HG02759 (cell line): ENCODE data around the gene MYH7.
"Not testable (repeated sequence)": the region's sequence is repeated elsewhere in the genome, so short reads cannot be mapped to it uniquely, and the experiment has no call there.

ENCODE experiments used
- ATAC-seq: cut with Tn5 transposase; IDR thresholded peaks from one replicate; pipeline ENCODE4 v1.9.1; 2021; ENCODE audit warnings: mild to moderate bottlenecking, moderate library complexity; ENCODE audit not compliant: unreplicated experiment

The MYH7 gene

DNA sequence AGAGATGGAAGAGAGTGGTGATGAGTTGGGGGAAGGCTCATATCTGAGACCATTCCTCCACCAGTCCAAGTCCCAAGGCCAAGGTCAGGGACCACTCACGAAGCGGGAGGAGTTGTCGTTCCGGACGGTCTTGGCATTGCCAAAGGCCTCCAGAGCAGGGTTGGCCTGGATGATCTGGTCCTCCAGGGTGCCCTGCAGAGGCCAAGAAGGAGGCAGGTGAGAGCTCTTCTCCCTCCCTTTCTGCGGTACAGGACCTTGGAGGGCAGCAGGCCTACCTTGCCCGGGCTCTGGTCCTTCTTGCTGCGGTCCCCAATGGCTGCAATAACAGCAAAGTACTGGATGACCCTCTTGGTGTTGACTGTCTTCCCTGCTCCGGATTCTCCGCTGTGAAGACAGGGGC lies 4.0 kb downstream of the MYH7 start:
- no peak for ATAC-seq

DNA sequence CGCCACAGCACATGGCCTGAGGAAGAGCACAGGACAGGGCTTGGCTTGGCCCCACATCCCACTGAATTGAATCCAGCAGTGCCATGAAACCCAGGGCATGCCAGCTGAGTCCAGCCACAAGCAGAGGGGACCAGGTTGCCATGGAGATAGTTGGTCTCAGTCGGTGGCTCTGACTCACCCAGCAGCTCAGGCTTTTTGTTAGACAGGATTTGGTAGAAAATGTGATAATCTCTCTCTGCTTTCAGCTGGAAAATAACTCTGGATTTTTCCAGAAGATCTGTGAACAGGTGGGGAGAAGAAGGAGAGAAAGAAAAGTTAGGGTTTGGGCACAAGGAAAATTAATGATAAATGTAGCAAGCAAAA lies 4.8 kb downstream of the MYH7 start:
- no peak for ATAC-seq

DNA sequence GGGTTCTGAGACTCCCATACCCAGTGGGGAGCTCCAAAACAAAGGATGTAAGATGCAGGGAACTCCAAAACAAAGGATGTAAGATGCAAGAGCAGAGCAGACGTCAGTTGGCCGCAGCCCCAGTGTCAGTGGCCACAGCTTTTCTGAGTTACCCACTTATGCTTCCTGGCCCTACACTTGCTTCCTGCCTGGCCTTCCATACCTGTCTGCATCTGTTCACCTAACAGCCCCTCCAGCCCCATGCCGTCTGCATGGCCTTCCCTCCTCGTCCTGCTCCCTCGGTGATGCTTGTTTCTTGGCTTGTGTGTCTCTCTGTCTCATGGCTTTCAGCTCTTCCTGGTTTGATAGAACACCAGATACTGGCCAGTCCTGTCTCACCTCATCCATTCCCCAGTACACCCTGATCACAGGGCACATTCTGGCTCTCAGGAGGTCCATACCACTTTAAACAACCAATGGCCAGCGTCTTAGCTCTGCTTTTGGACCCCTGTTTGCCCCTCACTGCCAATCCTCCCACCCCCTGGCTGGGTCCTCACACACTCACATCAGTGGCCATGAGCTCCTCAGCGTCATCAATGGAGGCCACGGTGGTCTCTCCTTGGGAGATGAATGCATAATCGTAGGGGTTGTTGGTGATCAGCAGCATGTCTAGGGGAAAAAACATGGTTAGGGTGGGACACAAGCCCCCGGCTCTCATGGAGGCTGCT lies 5.3 kb downstream of the MYH7 start:
- ATAC-seq, result no peak

DNA sequence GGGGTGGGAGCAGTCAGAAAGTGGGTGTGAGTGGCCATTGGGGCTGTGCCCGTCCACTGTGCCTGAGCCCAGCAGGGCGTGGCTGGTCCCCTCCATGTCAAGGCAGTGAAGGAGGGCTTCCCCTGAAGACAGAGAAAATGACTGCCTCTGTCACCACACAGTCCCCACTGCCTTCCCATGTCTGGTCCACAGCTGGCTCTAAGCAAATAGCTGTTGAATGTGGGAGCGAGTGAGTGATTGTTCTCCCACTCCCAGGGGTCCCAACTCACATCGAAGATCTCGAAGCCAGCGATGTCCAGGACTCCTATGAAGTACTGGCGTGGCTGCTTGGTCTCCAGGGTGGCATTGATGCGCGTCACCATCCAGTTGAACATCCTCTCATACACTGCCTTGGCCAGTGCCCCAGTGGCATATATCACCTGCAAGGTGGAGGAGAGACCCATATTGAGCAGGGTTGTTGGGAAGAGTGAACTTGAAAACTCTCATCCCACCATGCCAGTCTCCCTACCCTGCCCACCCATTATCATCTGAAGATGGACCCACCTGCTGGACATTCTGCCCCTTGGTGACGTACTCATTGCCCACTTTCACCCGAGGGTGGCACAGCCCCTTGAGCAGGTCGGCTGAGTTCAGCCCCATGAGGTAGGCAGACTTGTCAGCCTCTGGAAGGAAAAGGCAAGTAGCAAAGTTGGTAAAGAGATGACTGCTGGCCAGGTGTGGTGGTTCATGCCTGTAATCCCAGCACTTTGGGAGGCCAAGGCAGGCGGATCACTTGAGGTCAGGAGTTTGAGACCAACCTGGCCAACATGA lies 6.6 kb downstream of the MYH7 start:
- ATAC-seq, result no peak

DNA sequence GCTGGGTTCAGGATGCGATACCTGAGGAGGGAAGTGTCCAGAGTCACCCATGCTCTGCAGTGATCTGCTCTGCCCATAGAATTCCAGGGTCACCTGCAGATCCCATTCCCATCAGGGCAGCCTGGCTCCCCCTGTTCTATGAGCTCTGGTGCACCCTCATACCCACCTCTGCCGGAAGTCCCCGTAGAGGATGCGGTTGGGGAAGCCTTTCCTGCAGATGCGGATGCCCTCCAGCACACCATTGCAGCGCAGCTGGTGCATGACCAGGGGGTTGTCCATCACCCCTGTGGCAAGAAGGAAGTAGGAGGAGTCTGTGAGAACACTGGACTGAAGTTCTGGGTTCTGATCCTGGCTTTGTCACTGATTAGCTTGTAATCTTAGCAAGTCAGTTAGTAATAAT lies 9.7 kb downstream of the MYH7 start:
- ATAC-seq, result not testable (repeated sequence)

DNA sequence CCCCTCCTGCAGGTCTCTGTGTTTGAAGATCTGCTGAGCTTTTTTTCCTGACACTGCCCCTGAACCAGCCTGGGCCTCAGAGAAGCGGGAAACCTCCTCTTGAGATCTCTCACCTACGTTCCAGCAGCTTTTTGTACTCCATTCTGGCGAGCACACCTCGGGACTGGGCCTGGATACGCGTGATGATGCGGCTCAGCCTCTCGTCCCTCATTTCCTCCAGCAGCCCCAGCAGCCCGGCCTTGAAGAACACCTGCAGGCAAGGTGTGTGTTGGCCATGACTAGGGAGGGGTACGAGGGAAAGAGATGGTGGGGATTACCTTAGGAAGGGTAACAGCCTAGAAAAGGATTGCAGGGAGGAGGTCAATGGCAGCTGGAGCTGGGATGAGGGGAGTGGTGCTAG lies 10.3 kb downstream of the MYH7 start:
- ATAC-seq, result no peak

DNA sequence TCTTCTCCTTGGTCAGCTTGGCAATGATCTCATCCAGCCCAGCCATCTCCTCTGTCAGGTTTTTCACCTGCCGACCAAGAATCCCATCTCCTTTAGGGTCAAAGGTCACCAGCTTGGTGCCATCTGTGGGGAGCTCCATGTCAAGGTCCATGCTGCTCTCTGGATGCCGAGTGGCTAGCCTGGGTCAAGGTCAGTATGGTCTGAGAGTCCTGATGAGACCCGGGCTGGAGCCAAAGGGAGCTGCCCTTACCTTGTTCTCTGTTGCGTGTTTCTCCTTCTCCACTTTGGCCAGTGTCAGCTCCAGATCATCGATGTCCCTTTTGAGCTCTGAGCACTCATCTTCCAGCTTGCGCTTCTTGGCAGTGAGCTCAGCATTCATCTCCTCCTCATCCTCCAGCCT lies 11.8 kb downstream of the MYH7 start:
- no peak for ATAC-seq

DNA sequence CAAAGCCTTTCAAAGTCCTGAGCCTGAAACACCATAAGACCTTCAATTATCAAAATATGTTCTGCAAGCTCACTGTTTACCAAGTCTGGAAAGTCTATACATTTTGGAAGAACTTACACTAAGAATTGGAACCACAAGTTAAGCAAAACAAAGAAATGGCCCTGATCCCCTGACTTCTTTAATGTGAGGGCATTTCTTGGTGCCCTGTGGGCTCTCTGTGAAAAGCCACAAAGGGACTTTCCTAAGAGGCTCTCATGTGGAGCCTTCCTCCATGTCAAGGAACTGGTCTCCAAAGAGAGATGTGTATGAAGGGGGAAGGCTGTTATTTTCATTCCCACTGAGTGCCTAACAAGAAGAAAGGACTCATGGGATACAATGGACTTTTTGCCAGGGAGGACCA lies 13.9 kb downstream of the MYH7 start:
- ATAC-seq, result no peak

DNA sequence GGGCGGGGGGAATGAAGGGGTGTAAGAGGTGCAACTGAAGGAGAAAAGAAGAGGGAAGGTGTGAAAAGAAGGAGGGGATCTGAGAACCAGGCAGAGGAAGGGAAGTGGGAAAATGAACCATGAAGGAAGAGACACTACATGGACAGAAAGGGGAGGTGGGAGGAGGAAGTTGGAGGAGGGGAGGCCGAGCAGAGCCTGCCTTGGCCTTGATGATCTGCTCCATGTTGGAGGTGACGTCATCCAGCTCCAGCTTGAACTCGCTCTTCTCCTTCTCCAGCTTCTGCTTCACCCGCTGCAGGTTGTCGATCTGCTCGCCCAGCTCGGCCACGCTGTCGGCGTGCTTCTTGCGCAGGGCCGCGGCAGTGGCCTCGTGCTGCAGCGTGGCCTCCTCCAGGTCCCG lies 15.8 kb downstream of the MYH7 start:
- not testable (repeated sequence) for ATAC-seq

DNA sequence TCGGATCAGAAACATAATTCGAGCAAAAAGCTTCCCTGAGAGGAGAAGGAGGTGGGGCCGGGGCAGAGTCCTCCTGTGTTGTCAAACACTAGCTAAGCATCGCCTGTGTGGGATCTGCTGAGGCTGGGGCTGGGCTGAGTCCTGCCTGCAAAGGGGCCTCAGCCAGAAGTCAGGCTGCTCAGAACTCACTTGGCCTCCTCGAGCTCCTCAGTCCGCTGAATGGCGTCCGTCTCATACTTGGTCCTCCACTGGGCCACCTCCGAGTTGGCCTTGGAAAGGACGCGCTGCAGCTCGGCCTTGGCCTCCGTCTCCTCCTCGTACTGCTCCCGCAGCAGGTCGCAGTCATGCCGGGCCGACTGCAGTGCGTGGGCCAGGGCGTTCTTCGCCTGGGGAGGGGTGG lies 17.4 kb downstream of the MYH7 start:
- no peak for ATAC-seq

DNA sequence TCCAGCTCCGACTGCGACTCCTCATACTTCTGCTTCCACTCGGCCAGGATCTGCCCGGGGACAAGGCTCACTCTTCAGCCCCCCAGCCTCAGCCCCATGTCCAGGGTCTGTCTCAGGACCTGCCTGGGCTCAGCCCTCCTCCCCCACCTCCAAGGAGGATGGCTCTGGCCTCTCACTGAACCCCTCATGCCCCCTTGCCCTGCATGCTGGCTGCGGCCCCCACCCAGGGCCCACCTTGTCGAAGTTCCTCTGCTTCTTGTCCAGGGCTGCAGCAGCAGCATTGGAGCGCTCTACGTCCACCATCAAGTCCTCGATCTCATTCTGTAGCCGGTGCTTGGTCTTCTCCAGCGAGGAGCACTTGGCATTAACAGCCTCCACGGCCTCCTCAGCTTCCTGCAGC lies 18.2 kb downstream of the MYH7 start:
- not testable (repeated sequence) for ATAC-seq

DNA sequence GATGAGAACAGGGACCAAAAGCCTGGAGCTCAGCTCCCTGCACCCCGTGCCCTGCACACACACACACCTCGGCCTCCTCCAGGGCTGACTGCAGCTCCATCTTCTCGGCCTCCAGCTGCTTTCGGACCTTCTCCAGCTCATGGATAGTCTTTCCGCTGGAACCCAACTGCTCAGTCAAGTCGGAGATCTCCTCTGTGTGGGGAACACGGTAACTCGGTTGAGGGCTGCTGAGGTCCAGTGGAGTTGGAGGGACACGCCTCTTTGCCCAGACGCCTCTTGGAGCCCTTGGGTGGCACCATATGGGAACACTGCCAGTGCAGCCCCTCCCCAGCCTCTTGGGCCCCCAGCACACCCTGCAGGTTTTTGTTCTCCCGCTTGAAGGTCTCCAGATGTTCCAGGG lies 18.7 kb downstream of the MYH7 start:
- no peak for ATAC-seq

DNA sequence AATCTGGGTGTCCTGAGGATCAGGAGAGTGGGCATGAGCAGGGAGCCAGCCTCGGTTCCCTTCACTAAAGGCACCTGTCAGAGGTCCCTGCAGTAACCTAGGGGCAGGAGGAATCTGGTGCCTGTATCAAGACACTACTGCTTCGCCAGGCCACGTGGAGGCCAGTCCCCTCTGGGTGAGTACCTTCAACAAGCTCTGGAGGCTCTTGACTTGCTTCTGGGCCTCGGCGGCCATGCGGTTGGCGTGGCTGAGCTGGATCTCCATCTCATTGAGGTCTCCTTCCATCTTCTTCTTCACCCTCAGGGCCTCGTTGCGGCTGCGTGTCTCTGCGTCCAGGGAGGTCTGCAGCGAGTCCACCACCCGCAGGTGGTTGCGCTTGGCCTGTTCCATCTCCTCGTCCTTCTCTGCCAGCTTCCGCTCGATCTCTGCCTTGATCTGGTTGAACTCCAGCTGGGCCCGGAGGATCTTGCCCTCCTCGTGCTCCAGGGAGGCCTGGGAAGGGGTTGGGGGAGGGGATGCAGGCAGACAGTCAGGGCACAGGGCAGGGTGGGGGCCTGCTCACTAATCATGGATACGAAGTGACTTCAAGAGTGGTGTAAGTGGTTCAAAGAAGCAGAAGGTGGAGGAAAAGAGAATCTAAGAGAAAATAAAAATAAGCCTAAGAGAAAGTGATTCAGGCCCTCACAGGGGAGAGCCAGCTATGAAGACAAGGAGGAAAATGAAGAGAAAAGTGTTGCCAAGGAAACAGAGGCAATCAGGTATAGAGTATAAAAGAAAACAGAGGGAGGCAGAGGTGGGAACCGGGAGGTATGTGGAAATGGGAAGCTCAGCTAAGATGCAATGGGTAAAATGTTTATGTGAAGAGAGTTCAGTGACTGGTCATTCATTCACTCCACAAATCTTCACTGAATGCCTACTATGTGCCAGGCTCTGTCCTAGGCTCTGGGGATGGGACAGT lies 19.4 kb downstream of the MYH7 start:
- no peak for ATAC-seq

DNA sequence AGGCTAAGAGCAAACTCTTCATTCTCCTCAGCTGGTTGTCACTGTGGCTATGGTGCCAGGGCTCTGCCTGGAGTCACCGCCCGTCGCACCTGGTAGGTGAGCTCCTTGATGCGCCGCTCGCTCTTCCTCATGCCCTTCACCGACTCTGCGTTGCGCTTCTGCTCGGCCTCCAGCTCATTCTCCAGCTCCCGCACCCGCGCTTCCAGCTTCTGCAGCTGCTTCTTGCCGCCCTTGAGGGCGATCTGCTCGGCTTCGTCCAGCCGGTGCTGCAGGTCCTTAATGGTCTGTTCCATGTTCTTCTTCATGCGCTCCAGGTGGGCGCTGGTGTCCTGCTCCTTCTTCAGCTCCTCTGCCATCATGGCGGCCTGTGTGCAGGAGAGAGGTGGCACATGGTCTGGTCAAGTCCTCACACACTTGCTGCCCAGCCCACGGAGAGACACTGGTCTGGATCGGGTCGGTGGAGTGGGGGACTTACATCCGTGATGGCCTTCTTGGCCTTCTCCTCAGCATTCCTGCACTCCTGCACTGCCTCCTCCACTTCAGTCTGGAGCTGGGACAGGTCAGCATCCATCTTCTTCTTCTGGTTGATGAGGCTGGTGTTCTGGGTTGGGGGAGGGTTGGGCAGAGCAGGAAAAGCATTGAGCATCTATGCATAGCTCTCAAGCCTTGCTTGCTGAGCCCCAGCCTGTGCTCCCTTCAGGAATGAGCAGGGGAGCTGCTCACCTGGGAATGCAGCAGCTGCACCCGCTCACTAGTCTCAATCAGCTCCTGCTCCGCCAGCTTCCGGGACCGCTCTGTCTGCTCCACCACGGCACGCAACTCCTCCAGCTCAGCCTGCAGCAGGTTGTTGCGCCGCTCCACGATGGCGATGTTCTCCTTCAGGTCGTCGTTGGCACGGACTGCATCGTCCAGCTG lies 20.3 kb downstream of the MYH7 start:
- ATAC-seq, result no peak

DNA sequence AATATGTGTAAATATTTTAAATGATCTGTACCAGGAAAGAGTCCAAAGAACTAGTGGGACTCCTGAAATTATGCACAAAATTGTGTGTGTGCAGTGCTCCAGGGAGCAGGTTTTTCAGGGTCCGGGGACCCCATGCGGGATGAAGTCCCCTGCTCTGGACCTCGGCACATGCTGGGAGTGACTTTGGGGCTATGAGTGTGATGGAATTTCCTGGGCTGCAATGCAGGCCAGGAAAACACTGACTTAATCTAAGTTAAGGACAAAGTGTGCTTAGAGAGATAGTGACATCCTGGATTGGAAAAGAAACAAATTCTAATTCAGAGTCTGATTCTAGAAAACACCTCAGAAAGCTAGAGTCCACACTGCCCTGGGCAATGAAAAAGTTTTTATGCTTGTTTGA lies 21.2 kb downstream of the MYH7 start:
- no peak for ATAC-seq

DNA sequence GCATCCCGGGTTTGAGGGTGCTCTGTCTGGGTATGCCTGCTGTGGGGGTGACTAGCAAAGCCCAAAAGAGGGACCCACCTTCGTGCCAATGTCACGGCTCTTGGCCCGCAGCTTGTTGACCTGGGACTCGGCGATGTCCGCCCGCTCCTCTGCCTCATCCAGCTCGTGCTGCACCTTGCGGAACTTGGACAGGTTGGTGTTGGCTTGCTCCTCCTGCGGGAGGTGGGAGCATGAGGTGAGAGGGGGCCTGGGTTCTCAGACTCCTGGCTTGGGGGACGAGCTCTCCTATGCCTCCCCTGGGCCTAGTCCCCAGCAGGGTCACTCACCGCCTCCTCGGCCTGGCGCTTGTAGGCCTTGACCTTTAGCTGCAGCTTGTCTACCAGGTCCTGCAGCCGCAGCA lies 21.8 kb downstream of the MYH7 start:
- no peak for ATAC-seq

DNA sequence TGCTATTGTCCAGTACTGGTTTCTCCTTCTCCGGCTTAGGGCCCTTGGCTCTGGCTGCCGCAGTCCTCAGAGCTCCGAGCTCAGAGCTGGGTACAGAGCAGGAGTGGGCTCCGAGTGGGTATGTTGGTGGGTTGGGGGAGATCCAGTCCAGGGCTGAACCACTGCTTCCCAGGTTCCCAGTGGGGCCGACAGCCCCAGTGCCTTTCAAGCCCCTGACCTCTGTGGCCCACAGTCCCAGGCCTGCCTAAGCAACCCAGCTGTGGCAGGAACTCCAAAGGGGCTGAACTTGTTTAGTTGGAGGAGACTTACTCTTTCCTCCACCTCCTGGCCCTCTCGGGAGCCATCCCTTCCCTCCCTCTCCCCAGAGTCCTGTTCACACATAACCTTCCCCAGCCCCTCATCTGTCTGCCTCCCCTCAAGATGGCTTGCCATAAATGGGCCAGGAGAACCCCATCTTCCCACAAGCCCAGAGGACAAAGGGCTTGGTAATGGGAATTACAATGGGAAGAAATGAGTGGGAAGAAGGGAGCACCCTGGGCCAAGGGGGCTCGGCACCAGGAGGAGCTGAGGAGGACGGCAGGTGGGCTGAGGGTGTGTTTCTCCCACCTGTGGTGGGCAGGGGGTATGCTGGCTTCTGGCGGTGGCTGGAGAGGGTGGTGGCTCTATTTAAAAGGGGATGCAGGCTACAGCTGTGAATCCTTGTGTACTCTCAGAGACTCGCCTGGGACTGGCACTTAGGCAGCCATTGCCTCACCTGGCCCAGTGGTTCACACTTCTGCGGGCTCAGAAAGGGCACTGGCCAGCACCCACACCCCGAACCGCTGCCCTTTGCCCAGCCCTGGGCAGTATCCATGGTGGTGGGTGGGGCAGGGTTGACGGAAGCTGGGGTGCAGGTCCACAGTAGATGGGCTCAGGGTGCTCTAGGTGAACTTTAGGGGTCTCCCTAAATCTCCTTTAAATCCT lies 23.6 kb downstream of the MYH7 start:
- ATAC-seq, result no peak

DNA sequence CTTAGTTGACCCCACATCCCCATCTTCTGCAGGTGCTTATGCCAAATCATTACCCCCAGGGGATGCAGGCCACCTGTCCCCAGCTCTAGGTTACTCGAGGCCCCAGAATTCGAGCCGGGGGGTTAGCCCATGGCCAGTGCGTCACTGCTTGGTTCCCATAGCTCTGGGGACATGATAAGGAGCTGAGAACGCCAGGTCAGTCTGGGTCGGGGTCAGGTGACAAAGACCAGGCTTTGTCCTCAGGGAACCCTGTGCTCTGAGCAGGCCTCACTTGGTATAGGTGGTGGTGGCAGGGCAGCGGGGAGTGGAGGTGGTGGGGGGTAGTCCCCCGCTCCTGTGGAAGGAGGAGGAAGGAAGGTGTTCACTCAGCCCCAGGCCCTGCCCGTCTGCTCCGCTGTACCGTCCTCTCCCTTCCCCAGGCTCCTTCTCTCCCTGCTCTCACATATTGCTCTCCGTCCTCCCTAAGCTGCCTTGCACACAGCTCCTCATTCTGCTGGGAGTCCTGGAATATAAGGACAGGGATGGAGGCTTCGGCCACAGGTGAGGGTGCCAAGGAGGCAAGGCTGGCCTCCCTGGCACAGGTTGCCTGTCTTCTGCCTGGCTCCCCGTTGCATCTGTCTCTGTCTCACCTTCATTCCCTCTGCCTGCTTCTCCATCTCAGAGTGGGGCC lies 25.4 kb downstream of the MYH7 start:
- no peak for ATAC-seq

DNA sequence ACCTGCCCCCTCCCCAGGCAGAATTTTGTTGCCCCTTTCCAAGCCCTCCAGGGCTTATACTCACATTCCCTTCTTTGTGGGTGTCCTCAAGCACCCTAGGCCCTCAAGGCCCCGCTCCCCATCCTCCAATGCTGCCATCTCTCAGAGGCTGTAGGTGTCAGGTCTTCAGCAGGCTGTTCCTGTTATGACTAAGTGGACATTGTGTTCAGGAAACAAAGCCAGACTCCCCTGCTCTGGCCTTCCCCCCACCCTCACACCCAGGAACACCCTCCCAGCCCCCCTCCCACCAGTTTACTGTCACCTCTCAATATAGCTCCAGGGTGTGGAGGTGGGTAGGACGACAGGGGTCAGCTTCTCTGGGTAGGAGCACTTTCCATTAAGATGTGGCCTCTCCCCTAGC lies 26.0 kb downstream of the MYH7 start:
- no peak for ATAC-seq
